Measurements from ENCODE around the gene CYB561A3. TPM values are rescaled to one million over a fixed set of nuclear protein-coding genes. Genes with fewer than 3 reads are reported as not detected.
A peak's percentile ranks its signal among the peaks of the same experiment; 100 is the strongest.

CYB561A3 gene
- total RNA-seq, 1 experiment from 2014 or later: 16.2 TPM

GRCh38 chr11:61332797-61333549 is 28.7 kb downstream of the CYB561A3 start, which contains the start of the genes DDB1 and TKFC:
DDB1 (minus strand) TSS chr11:61333105; CDS start chr11:61332968, 137 bp downstream.
TKFC (plus strand) TSS chr11:61333228; CDS start chr11:61334729, 1,501 bp downstream.
- Histone ChIP-seq H3K27me3 (ENCODE audit: control insufficient read depth, insufficient read depth, low read length) (no peaks in the 10 kb centered on the region), H3K4me3 (ENCODE audit: insufficient read depth, low read depth, low read length) (peak within 1 kb of the TSS; percentile 97), H3K36me3 (replicated peaks; ENCODE audit: control insufficient read depth, insufficient read depth, low read length) (peaks cover 12% of the 10 kb centered on the region)
- DNase-seq: peak; percentile 99

DNA sequence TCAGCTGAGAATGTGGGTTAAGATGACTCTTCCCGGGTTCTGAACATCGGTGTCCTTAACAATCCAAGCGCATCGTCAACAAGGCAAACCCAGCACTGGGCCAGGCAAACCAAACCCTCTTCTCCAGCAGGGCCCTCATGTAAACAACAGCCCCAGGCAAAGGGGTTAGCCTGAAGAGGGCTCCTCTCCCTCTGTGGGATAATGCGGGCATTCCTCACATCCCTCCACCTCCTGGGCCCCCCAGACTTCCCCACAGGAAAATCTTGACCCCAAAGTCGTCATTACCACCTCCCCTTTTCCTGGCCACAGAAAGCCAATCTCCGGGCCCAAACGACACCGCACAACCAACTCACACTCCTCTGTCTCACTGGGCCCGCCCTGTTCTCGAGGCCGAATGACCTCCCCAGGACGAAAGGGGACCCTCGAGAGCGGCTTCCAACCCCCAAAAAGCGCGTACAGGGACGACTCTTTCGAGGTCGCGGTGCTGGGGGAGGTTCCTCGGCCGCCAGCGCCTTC is 29.3 kb downstream of the CYB561A3 start:
- peak; percentile 82 for DNase-seq
- Histone ChIP-seq H3K36me3 (replicated peaks; ENCODE audit: control insufficient read depth, insufficient read depth, low read length) (peaks cover 15% of the 10 kb centered on the region), H3K27me3 (ENCODE audit: control insufficient read depth, insufficient read depth, low read length) (no peaks in the 10 kb centered on the region), H3K4me3 (ENCODE audit: insufficient read depth, low read depth, low read length) (peak overlapping the region; percentile 97)

DNA sequence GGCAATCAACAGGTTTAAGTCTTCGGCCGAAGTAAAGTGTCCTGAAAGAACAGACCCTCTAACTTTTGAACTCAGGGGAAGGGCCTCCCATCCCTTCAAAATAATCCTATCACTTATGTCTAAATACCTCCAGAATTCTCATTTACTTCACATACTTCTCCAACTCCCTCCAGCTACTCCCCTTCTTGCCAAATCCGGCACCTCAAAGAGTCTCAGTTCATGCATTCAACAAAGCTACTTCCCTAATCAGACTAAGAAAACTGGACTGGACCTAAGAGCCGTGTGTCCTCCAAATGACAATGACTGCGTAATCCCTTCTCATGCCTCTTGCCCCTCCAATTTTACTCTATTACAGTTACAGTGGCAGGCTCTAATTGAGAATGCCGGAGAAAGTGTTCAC is 30.0 kb downstream of the CYB561A3 start:
- H3K4me3 ChIP-seq (ENCODE audit: insufficient read depth, low read depth, low read length): peak overlapping the region; percentile 97
- DNase-seq: no peak
- peaks cover 17% of the 10 kb centered on the region for H3K36me3 ChIP-seq (replicated peaks; ENCODE audit: control insufficient read depth, insufficient read depth, low read length)
- H3K27me3 ChIP-seq (ENCODE audit: control insufficient read depth, insufficient read depth, low read length): no peaks in the 10 kb centered on the region

DNA sequence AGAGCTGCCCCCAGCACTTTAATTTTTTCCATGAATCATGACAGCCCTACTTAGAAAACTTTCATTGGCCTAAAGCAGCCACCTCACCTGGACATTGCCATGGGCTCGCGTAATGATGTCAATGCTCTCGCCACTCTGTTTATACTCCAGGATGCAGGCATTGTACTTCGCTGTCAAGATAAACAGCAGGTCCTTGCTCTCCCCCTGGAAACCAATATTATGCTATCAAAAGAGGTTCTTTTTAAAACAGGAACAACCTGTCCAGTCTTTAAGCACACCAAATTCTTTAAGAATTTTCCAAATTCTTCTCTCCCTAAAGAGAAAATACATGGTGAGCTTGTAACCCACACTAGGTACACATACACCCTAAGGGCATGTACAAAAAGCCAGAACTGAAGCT is 31.8 kb downstream of the CYB561A3 start:
- Histone ChIP-seq H3K27me3 (ENCODE audit: control insufficient read depth, insufficient read depth, low read length) (no peaks in the 10 kb centered on the region), H3K4me3 (ENCODE audit: insufficient read depth, low read depth, low read length) (no peak overlapping the region), H3K36me3 (replicated peaks; ENCODE audit: control insufficient read depth, insufficient read depth, low read length) (peaks cover 24% of the 10 kb centered on the region)
- no peak for DNase-seq

- peaks cover 32% of the 10 kb centered on the region for H3K36me3 ChIP-seq (replicated peaks; ENCODE audit: control insufficient read depth, insufficient read depth, low read length)
- H3K27me3 ChIP-seq (ENCODE audit: control insufficient read depth, insufficient read depth, low read length): no peaks in the 10 kb centered on the region
- DNase-seq: no peak
- H3K4me3 ChIP-seq (ENCODE audit: insufficient read depth, low read depth, low read length): no peak overlapping the region
These were observed 33.3 kb downstream of the CYB561A3 start for GRCh38 chr11:61328351-61328750.

- DNase-seq: no peak
- Histone ChIP-seq H3K4me3 (ENCODE audit: insufficient read depth, low read depth, low read length) (no peak overlapping the region), H3K27me3 (ENCODE audit: control insufficient read depth, insufficient read depth, low read length) (no peaks in the 10 kb centered on the region), H3K36me3 (replicated peaks; ENCODE audit: control insufficient read depth, insufficient read depth, low read length) (peaks cover 38% of the 10 kb centered on the region)
These were observed 34.0 kb downstream of the CYB561A3 start for GRCh38 chr11:61327669-61328071.

- no peak for DNase-seq
- Histone ChIP-seq H3K4me3 (ENCODE audit: insufficient read depth, low read depth, low read length) (no peak overlapping the region), H3K27me3 (ENCODE audit: control insufficient read depth, insufficient read depth, low read length) (no peaks in the 10 kb centered on the region), H3K36me3 (replicated peaks; ENCODE audit: control insufficient read depth, insufficient read depth, low read length) (peaks cover 51% of the 10 kb centered on the region)
These were observed 35.9 kb downstream of the CYB561A3 start for GRCh38 chr11:61325649-61326414.

DNA sequence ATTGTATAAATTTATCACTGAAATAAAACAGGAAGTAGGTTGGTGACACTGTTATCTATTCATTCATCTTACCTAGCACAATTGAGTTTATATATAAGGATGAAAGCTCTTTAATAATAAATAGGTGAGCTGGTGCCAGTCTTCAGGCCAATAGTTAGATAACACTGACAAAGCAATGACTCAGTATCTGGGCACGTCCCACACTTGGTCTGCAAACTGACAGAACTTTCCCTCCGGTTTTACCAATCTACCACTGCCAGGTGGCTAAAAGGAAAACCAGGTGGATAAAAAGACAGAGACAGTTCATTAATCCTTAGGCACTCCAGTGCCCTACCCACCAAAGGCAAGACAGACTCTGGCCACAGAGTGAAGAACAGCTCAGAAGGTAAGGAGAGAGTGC is 46.4 kb downstream of the CYB561A3 start:
- Histone ChIP-seq H3K27me3 (ENCODE audit: control insufficient read depth, insufficient read depth, low read length) (no peaks in the 10 kb centered on the region), H3K4me3 (ENCODE audit: insufficient read depth, low read depth, low read length) (no peak overlapping the region), H3K36me3 (replicated peaks; ENCODE audit: control insufficient read depth, insufficient read depth, low read length) (peaks cover 59% of the 10 kb centered on the region)
- DNase-seq: no peak

GRCh38 chr11:61310749-61311148 is 50.9 kb downstream of the CYB561A3 start:
- DNase-seq: no peak
- no peaks in the 10 kb centered on the region for H3K27me3 ChIP-seq (ENCODE audit: control insufficient read depth, insufficient read depth, low read length)
- peaks cover 78% of the 10 kb centered on the region for H3K36me3 ChIP-seq (replicated peaks; ENCODE audit: control insufficient read depth, insufficient read depth, low read length)
- H3K4me3 ChIP-seq (ENCODE audit: insufficient read depth, low read depth, low read length): no peak overlapping the region

DNA sequence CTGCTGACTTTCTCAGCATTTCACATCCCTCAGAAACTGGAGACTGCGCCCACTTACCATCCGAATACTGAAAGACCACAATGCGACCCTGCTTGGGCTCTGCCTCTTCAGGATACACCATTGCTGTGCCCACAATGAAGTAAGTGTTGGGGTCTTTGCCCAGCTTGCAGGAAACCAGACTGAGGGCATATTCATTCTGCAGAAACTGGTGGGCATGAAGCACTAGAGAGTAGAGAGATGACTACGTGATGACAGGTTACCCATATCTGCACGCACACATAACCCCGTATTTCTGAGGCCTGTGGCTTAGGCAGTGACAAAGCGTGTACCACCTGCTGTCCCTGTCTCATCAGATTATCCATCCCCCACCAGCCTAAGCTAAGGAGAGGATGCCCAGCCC is 51.9 kb downstream of the CYB561A3 start:
- no peak for DNase-seq
- no peaks in the 10 kb centered on the region for H3K27me3 ChIP-seq (ENCODE audit: control insufficient read depth, insufficient read depth, low read length)
- peaks cover 73% of the 10 kb centered on the region for H3K36me3 ChIP-seq (replicated peaks; ENCODE audit: control insufficient read depth, insufficient read depth, low read length)
- no peak overlapping the region for H3K4me3 ChIP-seq (ENCODE audit: insufficient read depth, low read depth, low read length)

GRCh38 chr11:61309141-61309540 is 52.5 kb downstream of the CYB561A3 start:
- H3K4me3 ChIP-seq (ENCODE audit: insufficient read depth, low read depth, low read length): no peak overlapping the region
- no peak for DNase-seq
- peaks cover 69% of the 10 kb centered on the region for H3K36me3 ChIP-seq (replicated peaks; ENCODE audit: control insufficient read depth, insufficient read depth, low read length)
- H3K27me3 ChIP-seq (ENCODE audit: control insufficient read depth, insufficient read depth, low read length): no peaks in the 10 kb centered on the region

DNA sequence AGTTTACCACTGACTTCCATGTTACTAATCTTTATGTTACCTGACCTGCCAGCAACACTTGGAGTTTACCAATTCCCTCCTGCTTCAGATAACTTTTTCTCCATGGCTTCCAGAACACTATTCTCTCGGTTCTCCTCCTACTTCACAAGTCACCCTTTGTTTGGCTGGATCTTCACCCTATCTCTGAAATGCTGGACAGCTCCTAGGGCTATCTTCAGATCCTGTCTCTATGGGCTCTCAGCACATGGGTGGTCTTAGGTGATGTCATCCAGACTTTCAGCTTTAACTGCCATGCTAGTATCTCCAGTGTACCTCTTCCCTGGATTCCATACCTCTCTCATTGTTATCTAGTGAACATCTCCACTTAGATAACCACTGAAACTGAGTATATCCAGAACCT is 54.3 kb downstream of the CYB561A3 start:
- no peak for DNase-seq
- peaks cover 67% of the 10 kb centered on the region for H3K36me3 ChIP-seq (replicated peaks; ENCODE audit: control insufficient read depth, insufficient read depth, low read length)
- H3K27me3 ChIP-seq (ENCODE audit: control insufficient read depth, insufficient read depth, low read length): no peaks in the 10 kb centered on the region
- H3K4me3 ChIP-seq (ENCODE audit: insufficient read depth, low read depth, low read length): no peak overlapping the region

- DNase-seq: no peak
- Histone ChIP-seq H3K36me3 (replicated peaks; ENCODE audit: control insufficient read depth, insufficient read depth, low read length) (peaks cover 61% of the 10 kb centered on the region), H3K4me3 (ENCODE audit: insufficient read depth, low read depth, low read length) (no peak overlapping the region)
These were observed 55.5 kb downstream of the CYB561A3 start for GRCh38 chr11:61306221-61306620.

DNA sequence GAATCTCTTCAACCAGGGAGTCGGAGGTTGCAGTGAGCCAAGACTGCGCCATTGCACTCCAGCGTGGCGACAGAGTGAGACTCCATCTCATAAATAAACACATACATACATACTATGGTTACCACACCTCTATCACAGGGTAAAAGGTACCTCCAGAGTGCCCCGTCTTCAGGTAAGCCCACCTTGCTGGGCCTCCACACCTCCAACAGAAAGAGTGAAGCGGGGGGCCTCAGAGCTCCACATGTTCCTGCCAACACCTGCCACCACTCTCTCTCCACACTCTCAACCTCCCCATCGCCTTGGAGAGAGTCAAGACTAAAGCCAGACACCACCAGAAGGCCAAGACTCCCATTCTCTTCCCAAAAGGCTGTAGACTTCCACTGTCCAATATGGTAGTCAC is 56.3 kb downstream of the CYB561A3 start:
- H3K4me3 ChIP-seq (ENCODE audit: insufficient read depth, low read depth, low read length): no peak overlapping the region
- no peak for DNase-seq
- H3K27me3 ChIP-seq (ENCODE audit: control insufficient read depth, insufficient read depth, low read length): no peaks in the 10 kb centered on the region
- H3K36me3 ChIP-seq (replicated peaks; ENCODE audit: control insufficient read depth, insufficient read depth, low read length): peaks cover 63% of the 10 kb centered on the region

More at GRCh38 chr11:61306221-61306620, 55.5 kb downstream of the CYB561A3 start:
- H3K27me3 ChIP-seq (ENCODE audit: control insufficient read depth, insufficient read depth, low read length): no peaks in the 10 kb centered on the region

DNA sequence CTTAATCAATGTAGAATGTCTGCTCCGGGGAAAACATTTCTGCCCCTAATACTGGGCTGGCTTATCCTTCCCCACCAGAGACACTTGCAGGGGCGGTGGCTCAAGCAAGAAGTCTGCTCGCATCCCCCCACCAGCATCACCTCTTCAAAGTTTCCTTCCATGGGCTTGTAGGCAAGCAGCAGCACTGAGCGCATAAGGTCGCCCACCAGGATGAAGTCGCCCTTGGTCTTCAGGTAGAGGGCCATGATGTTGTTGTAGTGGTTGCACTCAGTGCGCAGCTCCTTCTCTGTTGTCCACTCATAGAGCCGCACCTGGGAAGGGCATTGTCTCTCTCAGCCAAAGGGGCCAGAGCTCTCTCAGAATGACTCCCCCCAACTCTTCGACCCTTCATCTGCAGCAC is 58.0 kb downstream of the CYB561A3 start:
- H3K36me3 ChIP-seq (replicated peaks; ENCODE audit: control insufficient read depth, insufficient read depth, low read length): peaks cover 57% of the 10 kb centered on the region
- no peaks in the 10 kb centered on the region for H3K27me3 ChIP-seq (ENCODE audit: control insufficient read depth, insufficient read depth, low read length)
- DNase-seq: no peak
- H3K4me3 ChIP-seq (ENCODE audit: insufficient read depth, low read depth, low read length): no peak overlapping the region
